ENCODE data around the gene PLK4.
"Not testable (repeated sequence)": the region's sequence is repeated elsewhere in the genome, so short reads cannot be mapped to it uniquely, and the experiment has no call there.

The PLK4 gene

GRCh38 chr4:127880763-127881562 lies at the start of gene PLK4:
Gene PLK4, plus strand, starts transcription at chr4:127880893. Its CDS starts 242 bp downstream, at chr4:127881135.
- DNase-seq = peak; percentile 55

- no peak for DNase-seq
Measured at GRCh38 chr4:127832585-127832984, 48.1 kb upstream of the PLK4 start.

- DNase-seq = no peak
Measured at GRCh38 chr4:127843704-127844600, 36.7 kb upstream of the PLK4 start.

- DNase-seq = no peak
Measured at GRCh38 chr4:127844601-127845116, 36.0 kb upstream of the PLK4 start.

GRCh38 chr4:127846061-127846460 lies 34.6 kb upstream of the PLK4 start:
- DNase-seq = no peak

GRCh38 chr4:127846765-127847164 lies 33.9 kb upstream of the PLK4 start:
- DNase-seq = no peak

- DNase-seq = no peak
Measured at GRCh38 chr4:127849505-127850234, 31.0 kb upstream of the PLK4 start.

- no peak for DNase-seq
Measured at GRCh38 chr4:127852661-127853060, 28.0 kb upstream of the PLK4 start.

GRCh38 chr4:127856196-127856812 lies 24.4 kb upstream of the PLK4 start:
- no peak for DNase-seq

GRCh38 chr4:127856813-127857447 lies 23.8 kb upstream of the PLK4 start:
- no peak for DNase-seq

- DNase-seq = no peak
Measured at GRCh38 chr4:127857641-127858040, 23.1 kb upstream of the PLK4 start.

GRCh38 chr4:127868196-127868595 lies 12.5 kb upstream of the PLK4 start:
- DNase-seq = no peak

GRCh38 chr4:127870281-127870680 lies 10.4 kb upstream of the PLK4 start:
- no peak for DNase-seq

GRCh38 chr4:127870688-127871087 lies 10.0 kb upstream of the PLK4 start:
- no peak for DNase-seq

GRCh38 chr4:127875791-127876190 lies 4.9 kb upstream of the PLK4 start:
- DNase-seq = no peak

- no peak for DNase-seq
Measured at GRCh38 chr4:127881563-127881864, 821 bp downstream of the PLK4 start.

GRCh38 chr4:127888559-127888958 lies 7.9 kb downstream of the PLK4 start:
- DNase-seq = peak; percentile 56

- DNase-seq = no peak
Measured at GRCh38 chr4:127889903-127890302, 9.2 kb downstream of the PLK4 start.

GRCh38 chr4:127896069-127896468 lies 15.4 kb downstream of the PLK4 start:
- DNase-seq = no peak

GRCh38 chr4:127896528-127896927 lies 15.8 kb downstream of the PLK4 start:
- no peak for DNase-seq

- DNase-seq = not testable (repeated sequence)
Measured at GRCh38 chr4:127899682-127900081, 19.0 kb downstream of the PLK4 start.

- no peak for DNase-seq
Measured at GRCh38 chr4:127905029-127905428, 24.3 kb downstream of the PLK4 start.

Data from NCI-H524 treated with DMSO at 0.1 percent for 48 hours (cell line).